Measurements from ENCODE around the gene SQSTM1.

DNA sequence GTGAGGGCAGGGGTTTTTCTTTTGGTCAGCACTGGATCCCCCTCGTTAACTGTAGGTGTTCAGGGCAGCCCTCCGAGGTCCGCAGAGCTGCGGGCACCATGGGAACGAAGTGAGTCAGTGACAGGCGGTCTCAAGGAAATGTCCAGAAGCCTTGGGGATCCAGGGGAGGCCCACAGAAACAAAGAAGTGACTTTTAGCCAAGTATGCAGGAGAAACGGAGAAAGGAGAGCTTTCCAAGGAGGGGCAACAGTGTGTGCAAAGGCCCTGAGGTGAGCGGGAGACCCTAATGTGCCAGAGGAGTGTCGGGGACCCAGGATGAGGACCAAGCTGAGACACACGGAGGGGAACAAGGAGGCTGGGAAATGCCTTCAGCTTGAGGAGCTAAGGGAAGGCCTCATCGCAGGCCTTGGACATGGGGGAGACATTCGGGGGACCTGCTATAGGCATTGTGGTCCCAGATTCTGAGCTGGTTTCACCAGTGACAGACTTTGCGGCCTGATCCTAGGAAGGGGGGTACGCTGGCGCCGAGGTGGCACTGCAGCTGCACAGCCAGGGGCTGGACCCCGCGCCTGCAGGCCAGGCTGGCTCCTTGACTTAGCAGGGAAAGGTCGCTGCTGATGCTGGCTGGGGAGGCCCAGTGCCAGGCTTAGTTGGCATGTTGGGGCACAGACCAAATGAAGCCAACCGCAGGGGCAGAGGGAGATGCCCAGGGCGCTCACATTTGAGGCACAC, 23.7 kb upstream of the SQSTM1 start:
- TF ChIP-seq EZH2phosphoT487 (conservative IDR thresholded peaks at IDR 0.05; ENCODE audit: low read length): no peak
- TF ChIP-seq, protein P1, sequence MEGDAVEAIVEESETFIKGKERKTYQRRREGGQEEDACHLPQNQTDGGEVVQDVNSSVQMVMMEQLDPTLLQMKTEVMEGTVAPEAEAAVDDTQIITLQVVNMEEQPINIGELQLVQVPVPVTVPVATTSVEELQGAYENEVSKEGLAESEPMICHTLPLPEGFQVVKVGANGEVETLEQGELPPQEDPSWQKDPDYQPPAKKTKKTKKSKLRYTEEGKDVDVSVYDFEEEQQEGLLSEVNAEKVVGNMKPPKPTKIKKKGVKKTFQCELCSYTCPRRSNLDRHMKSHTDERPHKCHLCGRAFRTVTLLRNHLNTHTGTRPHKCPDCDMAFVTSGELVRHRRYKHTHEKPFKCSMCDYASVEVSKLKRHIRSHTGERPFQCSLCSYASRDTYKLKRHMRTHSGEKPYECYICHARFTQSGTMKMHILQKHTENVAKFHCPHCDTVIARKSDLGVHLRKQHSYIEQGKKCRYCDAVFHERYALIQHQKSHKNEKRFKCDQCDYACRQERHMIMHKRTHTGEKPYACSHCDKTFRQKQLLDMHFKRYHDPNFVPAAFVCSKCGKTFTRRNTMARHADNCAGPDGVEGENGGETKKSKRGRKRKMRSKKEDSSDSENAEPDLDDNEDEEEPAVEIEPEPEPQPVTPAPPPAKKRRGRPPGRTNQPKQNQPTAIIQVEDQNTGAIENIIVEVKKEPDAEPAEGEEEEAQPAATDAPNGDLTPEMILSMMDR (IDR thresholded peaks at IDR 0.05; ENCODE audit: insufficient read depth, low read length, poor library complexity, severe bottlenecking): no peak
